ENCODE measurements around the gene SH3BP2.

SH3BP2 gene

GRCh38 chr4:2878346-2878745 is 85.5 kb downstream of the SH3BP2 start:
- no peak for DNase-seq (ENCODE audit: low spot score)

DNA sequence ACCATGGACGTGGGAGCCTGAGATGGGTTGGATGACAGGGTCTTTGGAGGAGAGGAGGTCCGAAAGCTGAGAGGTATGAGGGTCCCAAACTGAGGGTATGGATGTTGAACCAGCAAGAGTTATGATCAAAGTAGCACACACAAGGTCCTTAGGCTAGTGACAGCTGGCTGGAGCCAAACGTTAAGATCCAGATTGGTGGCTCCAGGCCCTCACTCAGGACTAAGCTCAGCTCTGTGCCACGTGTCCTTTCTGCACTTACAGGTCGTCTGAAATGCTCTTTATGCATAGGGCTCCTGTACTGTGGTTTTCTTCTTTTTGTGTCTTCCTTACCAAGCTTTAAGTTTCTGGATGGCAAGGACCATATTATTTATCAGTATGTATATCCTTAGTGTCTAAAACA is 86.1 kb downstream of the SH3BP2 start:
- no peak for DNase-seq (ENCODE audit: low spot score)

DNA sequence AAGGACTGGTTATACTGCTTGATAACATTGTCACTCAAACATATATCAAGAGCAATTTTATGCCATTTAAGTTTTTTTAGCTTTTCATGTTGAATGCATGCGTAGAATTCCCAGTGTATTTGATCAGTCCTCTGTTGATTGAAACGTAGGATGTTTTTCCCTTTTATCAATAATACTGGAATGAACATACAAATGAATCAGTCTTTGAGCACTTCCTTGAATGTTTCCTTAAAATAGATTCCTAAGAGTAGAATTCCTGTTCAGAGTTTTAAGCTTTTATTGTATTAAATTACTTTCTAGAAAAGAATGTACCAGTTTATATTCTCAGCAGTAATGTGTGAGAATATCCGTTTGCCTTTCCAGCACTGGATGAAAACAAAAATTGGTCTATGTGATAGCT is 88.5 kb downstream of the SH3BP2 start:
- no peak for DNase-seq (ENCODE audit: low spot score)

DNA sequence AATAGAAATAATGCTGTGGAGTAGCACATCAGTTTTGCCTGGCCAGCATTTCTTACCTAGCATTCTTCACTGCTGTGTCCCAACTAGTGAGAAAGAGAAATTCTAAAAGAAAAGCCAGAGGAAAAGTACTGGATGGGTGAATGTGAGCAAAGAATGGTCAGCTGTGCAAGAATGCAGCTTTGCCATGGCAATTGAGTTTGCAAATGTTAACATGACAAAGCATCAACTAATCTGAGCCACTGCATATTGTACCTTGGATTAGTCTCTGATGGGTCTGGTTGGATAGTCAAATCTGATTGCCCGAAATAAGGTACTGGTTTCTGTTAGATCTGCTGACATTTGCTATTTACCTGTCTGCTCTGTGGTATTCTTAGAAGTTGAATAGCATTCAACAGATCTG is 89.5 kb downstream of the SH3BP2 start:
- DNase-seq (ENCODE audit: low spot score): no peak

- DNase-seq (ENCODE audit: low spot score): no peak
These were observed 93.3 kb downstream of the SH3BP2 start for GRCh38 chr4:2886161-2886560.

GRCh38 chr4:2886622-2887021 is 93.7 kb downstream of the SH3BP2 start:
- no peak for DNase-seq (ENCODE audit: low spot score)

DNA sequence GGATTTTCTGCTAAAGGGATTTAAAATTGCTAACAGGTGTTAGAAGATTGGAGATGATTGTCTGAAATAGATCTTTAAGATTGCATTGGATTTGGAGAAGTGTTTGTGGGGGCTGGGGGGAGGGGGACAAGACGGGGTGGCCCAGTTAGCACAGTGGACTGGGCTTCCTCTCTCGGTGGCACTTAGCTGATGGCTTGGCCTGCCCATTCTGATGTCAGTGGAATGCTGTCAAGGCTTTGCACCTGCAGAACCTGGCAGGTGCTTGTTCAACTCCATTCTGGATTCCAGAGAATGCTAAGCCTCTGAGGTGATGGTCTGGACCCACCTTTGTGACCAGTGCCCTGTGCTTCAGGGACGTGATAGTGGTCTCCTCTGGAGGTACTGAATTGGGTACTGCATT is 94.5 kb downstream of the SH3BP2 start:
- no peak for DNase-seq (ENCODE audit: low spot score)

DNA sequence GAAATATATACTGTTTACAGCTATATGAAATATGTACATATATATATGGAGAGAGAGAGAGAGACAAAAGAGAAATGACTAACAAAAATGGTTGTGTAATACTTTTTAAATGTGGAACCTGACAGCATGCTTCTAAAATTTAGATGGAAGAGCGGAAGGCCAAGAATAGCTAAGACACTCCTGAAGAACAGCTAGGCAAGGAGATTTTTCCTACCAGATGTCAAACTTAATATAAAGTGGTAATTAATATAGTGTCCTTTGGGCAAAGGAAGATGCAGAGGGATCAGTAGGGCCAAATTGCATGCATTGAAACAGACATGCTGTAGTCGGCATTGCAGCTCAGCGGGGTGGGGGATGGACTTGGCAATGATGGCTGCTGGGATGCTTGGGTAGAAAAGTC is 96.0 kb downstream of the SH3BP2 start:
- DNase-seq (ENCODE audit: low spot score): no peak
